Measurements from ENCODE around the gene SETD3.
A peak's percentile ranks its signal among the peaks of the same experiment; 100 is the strongest.

The SETD3 gene

GRCh38 chr14:99418242-99418641 is 62.4 kb downstream of the SETD3 start:
- DNase-seq, result no peak

- no peak for DNase-seq
Observed at GRCh38 chr14:99416909-99417308, 63.8 kb downstream of the SETD3 start.

GRCh38 chr14:99415496-99416281 is 65.0 kb downstream of the SETD3 start:
- peak in 2 of 4 experiments; percentile 19 to 26 for DNase-seq

DNA sequence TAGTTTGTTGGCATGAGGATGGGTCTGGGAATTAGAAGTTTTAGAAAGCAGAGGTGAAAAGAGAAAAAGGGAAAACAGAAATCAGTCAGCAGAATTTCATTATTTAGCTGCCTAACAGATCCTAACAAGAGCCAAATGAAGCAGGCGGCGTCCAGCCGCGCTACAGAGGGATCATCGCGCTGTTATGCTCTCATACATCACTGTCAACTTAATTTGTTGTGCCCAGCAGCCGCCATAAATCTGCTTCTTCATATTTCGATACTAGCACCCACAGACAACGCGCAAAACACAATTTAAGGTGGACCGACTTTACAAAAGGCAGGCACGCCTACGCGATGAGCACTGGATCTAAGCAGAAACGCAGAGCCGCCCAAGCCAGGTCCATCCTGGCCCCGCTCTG is 66.7 kb downstream of the SETD3 start:
- no peak for DNase-seq

GRCh38 chr14:99413172-99413571 is 67.5 kb downstream of the SETD3 start:
- no peak for DNase-seq

GRCh38 chr14:99412117-99413061 is 68.3 kb downstream of the SETD3 start:
- no peak for DNase-seq

DNA sequence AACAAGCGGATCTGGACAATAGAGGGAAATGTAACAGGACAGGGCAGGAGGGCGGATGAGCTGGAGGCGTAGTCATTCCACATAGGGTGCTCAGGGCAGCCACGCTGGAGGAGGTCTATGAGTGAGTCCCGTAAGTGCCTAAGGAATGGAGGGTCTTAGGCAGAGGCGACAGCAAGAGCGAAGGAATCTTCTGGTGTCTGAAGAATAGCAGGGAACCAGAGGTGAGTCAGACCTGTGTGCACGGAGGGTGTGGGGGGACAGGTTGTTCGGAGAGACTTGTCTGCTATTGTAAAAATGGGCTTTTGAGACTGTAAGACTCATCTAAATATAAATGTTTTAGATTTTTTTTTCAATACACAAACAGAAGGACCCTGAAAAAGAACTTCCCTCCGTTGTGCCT is 70.6 kb downstream of the SETD3 start:
- DNase-seq, result no peak

DNA sequence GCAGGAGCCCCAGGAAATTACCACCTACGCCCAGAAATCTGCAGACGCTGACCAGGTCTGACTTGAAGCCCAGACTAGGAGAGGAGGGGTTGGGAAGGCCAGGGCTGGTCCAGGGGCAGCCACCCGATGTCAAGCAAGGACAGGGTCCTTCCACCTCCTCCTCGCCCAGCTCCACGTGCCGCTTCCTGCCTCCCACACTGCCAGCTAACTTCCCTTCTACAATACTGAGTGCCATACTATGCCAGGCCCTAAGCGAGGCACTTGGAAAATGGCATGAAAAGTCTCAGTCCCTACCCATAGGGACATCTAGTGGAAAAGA is 71.7 kb downstream of the SETD3 start:
- DNase-seq, result no peak

GRCh38 chr14:99408286-99408970 is 72.2 kb downstream of the SETD3 start:
- no peak for DNase-seq

DNA sequence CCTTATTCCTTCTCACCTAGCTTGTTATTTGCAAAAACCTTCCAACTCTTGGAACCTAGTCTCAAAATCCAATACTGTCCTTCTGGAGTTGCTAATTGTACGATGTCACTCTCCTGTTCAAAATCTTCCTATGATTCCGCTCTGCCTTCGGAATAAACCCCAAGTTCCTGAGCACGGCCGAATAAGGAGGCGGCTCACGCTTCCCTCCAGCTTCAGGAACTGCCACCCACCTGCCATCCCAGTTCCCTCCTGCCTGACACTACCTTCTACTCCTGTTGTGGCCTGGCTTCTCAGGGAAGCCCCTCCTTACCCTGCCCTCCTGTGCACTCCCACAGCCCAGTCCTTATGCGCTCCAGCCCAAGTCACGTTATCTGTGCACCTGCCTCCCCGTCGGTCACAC is 73.2 kb downstream of the SETD3 start:
- DNase-seq, result no peak

DNA sequence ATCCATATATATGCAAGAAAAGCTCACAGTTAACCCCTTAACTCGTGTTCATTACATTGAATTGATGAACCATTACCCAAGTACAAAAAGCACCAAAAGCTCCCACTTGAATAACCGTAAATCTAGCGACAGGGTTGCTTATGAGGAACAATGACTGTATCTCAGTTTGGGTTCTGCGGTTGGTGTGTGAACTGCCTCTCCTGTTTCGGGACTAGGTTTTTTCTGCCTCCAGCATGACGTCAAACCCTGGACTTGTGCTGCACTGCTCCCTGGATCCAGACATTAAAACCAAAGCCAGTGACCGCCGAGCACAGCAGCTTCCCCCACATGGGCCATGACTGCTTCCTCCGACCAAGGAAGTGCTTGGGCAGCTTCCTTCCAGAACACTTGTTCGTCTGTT is 77.7 kb downstream of the SETD3 start:
- no peak for DNase-seq

- no peak for DNase-seq
Observed at GRCh38 chr14:99402285-99402648, 78.4 kb downstream of the SETD3 start.

DNA sequence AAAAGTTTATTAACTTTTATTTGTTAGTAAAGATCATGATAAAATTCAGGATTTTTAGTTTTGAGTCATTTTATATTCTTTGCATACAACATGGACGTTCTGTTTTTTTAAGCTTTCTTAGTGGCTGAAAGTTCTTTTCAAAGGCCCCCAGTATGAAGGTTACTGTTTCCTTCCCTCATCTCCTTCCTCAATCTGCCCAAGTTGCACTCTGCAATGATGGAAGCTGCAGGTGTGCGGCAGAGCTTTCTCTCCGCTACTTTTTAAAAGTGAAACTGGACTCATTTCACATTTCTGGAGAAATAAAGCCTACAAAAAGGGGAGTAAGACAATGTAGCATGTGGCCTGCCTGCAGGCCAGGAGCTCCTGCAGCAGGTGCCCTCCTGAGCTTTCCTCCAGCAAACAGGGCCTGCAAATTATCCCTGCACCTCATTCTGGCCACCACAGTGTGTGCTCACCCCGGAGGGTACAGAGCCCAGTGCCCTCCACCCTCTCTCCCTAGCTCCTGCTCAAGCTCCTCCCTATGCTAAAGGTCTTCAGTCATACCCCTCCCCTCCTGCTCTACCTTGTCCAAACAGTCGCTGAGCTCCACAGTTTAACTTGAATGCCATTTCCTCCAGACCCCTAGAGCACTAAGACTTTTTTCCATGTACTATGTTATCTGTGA is 78.9 kb downstream of the SETD3 start:
- DNase-seq, result no peak

DNA sequence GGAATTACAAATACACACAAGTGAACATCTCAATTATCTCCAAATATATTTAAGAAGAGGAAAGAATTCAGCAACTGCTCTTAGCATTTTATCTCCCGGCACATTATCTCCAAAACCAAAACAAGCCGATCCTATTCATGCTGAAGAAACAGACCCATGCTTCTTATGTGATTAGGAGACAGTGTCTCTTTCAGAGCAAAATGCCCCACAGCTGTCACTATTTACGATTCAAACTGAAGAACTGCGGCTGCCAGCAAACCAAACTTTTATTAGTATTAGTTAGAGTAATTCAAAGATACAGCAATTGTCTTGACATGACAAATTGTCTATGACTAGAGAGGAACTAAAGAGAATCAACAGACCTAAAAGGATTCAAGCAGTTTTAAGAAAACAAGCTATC is 79.4 kb downstream of the SETD3 start:
- no peak for DNase-seq

GRCh38 chr14:99397698-99398097 is 83.0 kb downstream of the SETD3 start:
- DNase-seq, result no peak

GRCh38 chr14:99395909-99396530 is 84.6 kb downstream of the SETD3 start:
- DNase-seq, result no peak

DNA sequence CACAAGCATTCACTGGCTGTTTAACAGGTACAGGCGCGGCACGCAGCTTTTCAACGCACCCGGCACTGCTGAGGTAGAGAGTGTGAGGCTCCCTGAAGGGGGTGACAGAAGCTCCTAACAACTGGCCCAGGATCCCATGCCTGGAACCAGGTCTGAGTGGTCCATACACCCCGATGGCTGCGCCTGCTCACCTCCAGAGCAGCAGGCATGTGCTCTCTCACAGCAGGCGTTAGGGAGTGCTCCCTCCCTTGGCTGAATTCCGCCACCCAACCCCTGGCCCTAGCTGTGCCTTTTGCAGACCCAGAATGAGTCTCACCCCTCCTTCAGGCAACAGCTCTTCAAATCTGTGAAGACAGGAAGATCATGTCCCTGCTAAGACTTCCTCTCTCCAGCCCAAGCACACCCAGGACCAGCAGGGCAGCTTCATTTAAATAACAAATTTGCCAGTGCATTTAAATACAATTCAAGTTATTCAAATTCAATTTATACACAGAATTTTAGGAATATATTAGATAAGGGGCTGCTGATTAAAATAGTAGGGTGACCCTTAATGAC is 86.0 kb downstream of the SETD3 start:
- no peak for DNase-seq

DNA sequence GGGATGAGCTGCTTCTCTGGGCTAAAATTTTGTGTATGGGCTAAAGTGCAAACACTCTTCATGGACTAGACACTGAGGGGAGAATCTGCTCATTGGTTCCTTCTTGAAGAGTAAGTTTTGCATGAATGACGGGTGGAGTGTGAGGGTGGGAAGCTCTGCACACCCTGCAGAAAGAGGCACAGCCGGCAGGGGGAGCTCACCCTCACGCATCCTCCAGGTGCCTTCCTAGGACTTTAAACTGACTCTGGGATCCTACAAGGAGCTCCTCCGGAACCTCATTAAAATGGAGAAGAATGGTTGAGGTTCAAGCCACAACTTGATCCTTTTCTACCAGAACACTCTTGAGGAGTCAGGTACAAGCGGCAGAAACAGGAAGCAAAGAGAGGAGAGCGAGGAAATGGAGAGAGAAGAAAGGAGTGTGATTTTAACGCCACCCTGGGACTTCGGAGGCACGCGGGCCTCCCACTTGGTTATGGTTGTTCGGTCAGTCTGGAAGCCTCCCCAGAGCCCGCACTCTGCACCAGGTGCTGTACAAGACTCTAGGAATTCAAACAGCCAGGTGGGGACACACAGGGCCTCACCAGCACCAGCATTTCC is 87.5 kb downstream of the SETD3 start:
- no peak for DNase-seq

DNA sequence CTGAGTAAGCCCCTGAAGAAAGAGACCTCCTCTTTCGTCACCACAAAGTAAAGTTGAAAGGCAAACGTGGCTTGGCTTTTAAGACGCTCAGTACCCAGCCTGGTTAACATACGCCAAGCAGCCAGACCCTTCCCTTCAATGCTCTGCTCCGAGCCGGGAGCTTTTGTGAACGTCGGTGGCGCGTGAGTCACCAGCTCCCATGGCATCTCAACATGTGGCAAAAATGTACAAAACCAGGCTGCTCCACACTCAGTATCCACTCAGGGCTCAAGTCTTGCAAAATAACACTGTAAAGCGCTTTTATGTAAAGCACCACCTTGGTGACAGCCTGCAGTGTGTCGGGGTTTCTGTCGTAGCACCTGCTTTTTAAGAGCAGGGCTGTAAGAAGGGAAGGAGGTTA is 89.0 kb downstream of the SETD3 start:
- DNase-seq, result no peak

DNA sequence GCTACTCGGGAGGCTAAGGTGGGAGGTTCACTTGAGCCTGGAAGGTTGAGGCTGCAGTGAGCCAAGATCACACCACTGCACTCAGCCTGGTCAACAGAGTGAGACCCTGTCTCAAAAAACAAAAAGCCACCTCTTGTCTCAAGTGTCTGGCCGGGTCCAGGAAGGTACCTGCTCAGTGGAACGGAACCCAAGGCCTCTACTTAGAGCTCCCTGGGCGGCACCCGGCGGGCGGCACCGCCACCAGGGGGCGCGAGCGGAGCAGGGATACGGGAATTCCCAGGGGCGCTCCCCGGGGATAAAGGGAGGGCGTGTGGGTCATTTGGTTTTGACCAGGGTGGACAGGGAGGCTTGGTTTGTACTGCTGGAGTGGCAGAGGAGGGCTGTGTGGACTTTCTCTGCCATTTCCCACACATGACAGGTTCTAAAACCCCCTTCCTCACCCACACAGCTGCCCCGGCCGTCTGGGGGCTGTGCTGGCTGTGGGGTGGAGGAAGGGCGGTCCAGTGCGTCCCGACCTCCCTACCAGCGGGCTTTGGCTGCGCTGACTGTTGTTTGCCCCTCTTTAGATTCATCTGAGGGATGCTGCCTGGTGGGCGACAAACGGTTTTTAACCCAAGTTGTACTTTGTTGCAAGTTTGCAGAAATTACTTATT is 91.4 kb downstream of the SETD3 start:
- DNase-seq, result peak in 1 of 4 experiments; percentile 17

GRCh38 chr14:99388286-99388685 is 92.4 kb downstream of the SETD3 start:
- DNase-seq, result no peak
